ENCODE results near the gene KDM5A. TPM values are rescaled to one million over a fixed set of nuclear protein-coding genes. Genes with fewer than 3 reads are reported as not detected.

Gene KDM5A
- total RNA-seq, 1 donor from 2014 or later: 74.2 TPM

- Histone ChIP-seq H3K27me3 (ENCODE audit: low read depth) (no peaks in the 10 kb centered on the region), H3K27ac (no peak overlapping the region), H3K4me1 (peaks cover 4% of the 10 kb centered on the region), H3K36me3 (no peaks in the 10 kb centered on the region), H3K4me3 (no peak overlapping the region), H3K9me3 (peaks cover 16% of the 10 kb centered on the region)
- no peak for DNase-seq
- peak; percentile 42 to 54 for ATAC-seq
- intact Hi-C loops (cut with DNase I): no loop called here
- no peak for TF ChIP-seq CTCF (IDR thresholded peaks at IDR 0.05)
These were observed 156.1 kb downstream of the KDM5A start for GRCh38 chr12:232731-233614.

- peaks cover 11% of the 10 kb centered on the region for H3K9me3 ChIP-seq
- H3K36me3 ChIP-seq: no peaks in the 10 kb centered on the region
- ATAC-seq: peak in 1 of 2 donors; percentile 21
- no peak overlapping the region for H3K4me3 ChIP-seq
- peaks cover 4% of the 10 kb centered on the region for H3K4me1 ChIP-seq
- TF ChIP-seq CTCF (IDR thresholded peaks at IDR 0.05): no peak
- intact Hi-C loops (cut with DNase I): no loop called here
- no peaks in the 10 kb centered on the region for H3K27me3 ChIP-seq (ENCODE audit: low read depth)
- no peak for DNase-seq
- H3K27ac ChIP-seq: no peak overlapping the region
These were observed 158.0 kb downstream of the KDM5A start for GRCh38 chr12:230925-231671.

Other genes starting within 250 kb of the KDM5A start
- gene SLC6A12, start 175.2 kb downstream of the KDM5A start, total RNA-seq: 14.2 TPM
- 5.0 TPM for gene SLC6A13, start 126.5 kb downstream of the KDM5A start, total RNA-seq
- gene CCDC77, start 12.3 kb upstream of the KDM5A start, total RNA-seq: 7.4 TPM
- gene B4GALNT3, start 70.6 kb upstream of the KDM5A start, total RNA-seq: 20.6 TPM